Stimulated activated naive CD8-positive, alpha-beta T cell treated with anti-CD3 and anti-CD28 coated beads, Interleukin-15, Interleukin-2, amounts not matched to agents 100 ng/mL and 50 ng/mL, for 24 hours (primary cell): ENCODE measurements around the gene RIC8A.

Experiments
- H3K27ac Mint-ChIP-seq: one replicate; pipeline ENCODE4 v1.8.0; 2021; ENCODE audit warnings: mild to moderate bottlenecking, mixed read lengths
- H3K27me3 Mint-ChIP-seq: one replicate; pipeline ENCODE4 v1.8.0; 2021; ENCODE audit warnings: mixed read lengths
- H3K36me3 Mint-ChIP-seq: one replicate; pipeline ENCODE4 v1.8.0; 2021; ENCODE audit warnings: low read depth, mixed read lengths
- H3K4me1 Mint-ChIP-seq: one replicate; pipeline ENCODE4 v1.8.0; 2021; ENCODE audit warnings: low read depth, mixed read lengths
- H3K4me3 Mint-ChIP-seq: one replicate; pipeline ENCODE4 v1.8.0; 2021; ENCODE audit warnings: mild to moderate bottlenecking, mixed read lengths
- H3K9me3 Mint-ChIP-seq: one replicate; pipeline ENCODE4 v1.8.0; 2021; ENCODE audit warnings: mixed read lengths

RIC8A gene

GRCh38 chr11:200224-201003 is 7.1 kb upstream of the RIC8A start:
- H3K4me1 Mint-ChIP-seq, result peaks cover 46% of the 10 kb centered on the region
- H3K4me3 Mint-ChIP-seq, result no peak overlapping the region
- peaks cover 37% of the 10 kb centered on the region for H3K36me3 Mint-ChIP-seq
- no peaks in the 10 kb centered on the region for H3K27me3 Mint-ChIP-seq
- H3K27ac Mint-ChIP-seq, result peak overlapping the region; percentile 92
- H3K9me3 Mint-ChIP-seq, result no peaks in the 10 kb centered on the region

GRCh38 chr11:201966-202365 is 5.5 kb upstream of the RIC8A start:
- peaks cover 57% of the 10 kb centered on the region for H3K4me1 Mint-ChIP-seq
- H3K4me3 Mint-ChIP-seq, result peak overlapping the region; percentile 55
- no peaks in the 10 kb centered on the region for H3K27me3 Mint-ChIP-seq
- peak overlapping the region; percentile 92 for H3K27ac Mint-ChIP-seq
- peaks cover 48% of the 10 kb centered on the region for H3K36me3 Mint-ChIP-seq
- no peaks in the 10 kb centered on the region for H3K9me3 Mint-ChIP-seq

GRCh38 chr11:202490-202889 is 5.0 kb upstream of the RIC8A start:
- Mint-ChIP-seq H3K9me3 (no peaks in the 10 kb centered on the region), H3K36me3 (peaks cover 48% of the 10 kb centered on the region), H3K27ac (peak overlapping the region; percentile 92), H3K4me1 (peaks cover 57% of the 10 kb centered on the region), H3K4me3 (peak overlapping the region; percentile 55), H3K27me3 (no peaks in the 10 kb centered on the region)

GRCh38 chr11:203056-203944 is 4.2 kb upstream of the RIC8A start:
- Mint-ChIP-seq H3K36me3 (peaks cover 48% of the 10 kb centered on the region), H3K4me1 (peaks cover 57% of the 10 kb centered on the region), H3K4me3 (peak overlapping the region; percentile 55)

GRCh38 chr11:203945-204586 is 3.4 kb upstream of the RIC8A start:
- Mint-ChIP-seq H3K4me1 (peaks cover 57% of the 10 kb centered on the region), H3K4me3 (peak overlapping the region; percentile 23), H3K27ac (peak overlapping the region; percentile 67), H3K36me3 (peaks cover 48% of the 10 kb centered on the region), H3K27me3 (no peaks in the 10 kb centered on the region), H3K9me3 (no peaks in the 10 kb centered on the region)

More at GRCh38 chr11:203056-203944, 4.2 kb upstream of the RIC8A start:
- Mint-ChIP-seq H3K27me3 (no peaks in the 10 kb centered on the region), H3K27ac (peak overlapping the region; percentile 92), H3K9me3 (no peaks in the 10 kb centered on the region)

GRCh38 chr11:204587-205109 is 2.9 kb upstream of the RIC8A start:
- peak overlapping the region; percentile 67 for H3K27ac Mint-ChIP-seq
- no peaks in the 10 kb centered on the region for H3K9me3 Mint-ChIP-seq
- H3K4me1 Mint-ChIP-seq, result peaks cover 63% of the 10 kb centered on the region
- peak overlapping the region; percentile 23 for H3K4me3 Mint-ChIP-seq
- H3K36me3 Mint-ChIP-seq, result peaks cover 48% of the 10 kb centered on the region
- no peaks in the 10 kb centered on the region for H3K27me3 Mint-ChIP-seq

- H3K4me3 Mint-ChIP-seq, result peak overlapping the region; percentile 99
- H3K9me3 Mint-ChIP-seq, result no peaks in the 10 kb centered on the region
- peaks cover 48% of the 10 kb centered on the region for H3K36me3 Mint-ChIP-seq
- no peaks in the 10 kb centered on the region for H3K27me3 Mint-ChIP-seq
- peaks cover 70% of the 10 kb centered on the region for H3K4me1 Mint-ChIP-seq
- H3K27ac Mint-ChIP-seq, result peak overlapping the region; percentile 97
These were observed 2.1 kb upstream of the RIC8A start for GRCh38 chr11:205221-206001.

- Mint-ChIP-seq H3K9me3 (no peaks in the 10 kb centered on the region), H3K27ac (peak overlapping the region; percentile 97), H3K4me1 (peaks cover 72% of the 10 kb centered on the region), H3K36me3 (peaks cover 46% of the 10 kb centered on the region), H3K27me3 (no peaks in the 10 kb centered on the region), H3K4me3 (peak overlapping the region; percentile 99)
These were observed 1.5 kb upstream of the RIC8A start for GRCh38 chr11:206002-206384.

- Mint-ChIP-seq H3K4me3 (peak overlapping the region; percentile 99), H3K27ac (peak overlapping the region; percentile 97), H3K27me3 (no peaks in the 10 kb centered on the region), H3K9me3 (no peaks in the 10 kb centered on the region), H3K36me3 (peaks cover 50% of the 10 kb centered on the region), H3K4me1 (peaks cover 72% of the 10 kb centered on the region)
These were observed 841 bp upstream of the RIC8A start for GRCh38 chr11:206526-207207.

- peak overlapping the region; percentile 97 for H3K27ac Mint-ChIP-seq
- peaks cover 48% of the 10 kb centered on the region for H3K36me3 Mint-ChIP-seq
- peaks cover 60% of the 10 kb centered on the region for H3K4me1 Mint-ChIP-seq
- H3K9me3 Mint-ChIP-seq, result no peaks in the 10 kb centered on the region
- H3K27me3 Mint-ChIP-seq, result no peaks in the 10 kb centered on the region
- peak overlapping the region; percentile 99 for H3K4me3 Mint-ChIP-seq
These were observed 314 bp downstream of the RIC8A start for GRCh38 chr11:207863-208180.

- H3K9me3 Mint-ChIP-seq, result no peaks in the 10 kb centered on the region
- H3K27me3 Mint-ChIP-seq, result no peaks in the 10 kb centered on the region
- H3K4me3 Mint-ChIP-seq, result peak overlapping the region; percentile 99
- peak overlapping the region; percentile 97 for H3K27ac Mint-ChIP-seq
- peaks cover 55% of the 10 kb centered on the region for H3K4me1 Mint-ChIP-seq
- peaks cover 47% of the 10 kb centered on the region for H3K36me3 Mint-ChIP-seq
These were observed 841 bp downstream of the RIC8A start for GRCh38 chr11:208181-208916.

- Mint-ChIP-seq H3K4me1 (peaks cover 49% of the 10 kb centered on the region), H3K36me3 (peaks cover 45% of the 10 kb centered on the region), H3K27ac (peak overlapping the region; percentile 97), H3K9me3 (no peaks in the 10 kb centered on the region), H3K27me3 (no peaks in the 10 kb centered on the region), H3K4me3 (peak overlapping the region; percentile 99)
These were observed 1.4 kb downstream of the RIC8A start for GRCh38 chr11:208917-209260.
